Measurements from ENCODE around the gene ANKDD1A. TPM values are rescaled to one million over a fixed set of nuclear protein-coding genes. Genes with fewer than 3 reads are reported as not detected.

ANKDD1A gene
- total RNA-seq, 1 experiment from 2014 or later: 6.1 TPM

DNA sequence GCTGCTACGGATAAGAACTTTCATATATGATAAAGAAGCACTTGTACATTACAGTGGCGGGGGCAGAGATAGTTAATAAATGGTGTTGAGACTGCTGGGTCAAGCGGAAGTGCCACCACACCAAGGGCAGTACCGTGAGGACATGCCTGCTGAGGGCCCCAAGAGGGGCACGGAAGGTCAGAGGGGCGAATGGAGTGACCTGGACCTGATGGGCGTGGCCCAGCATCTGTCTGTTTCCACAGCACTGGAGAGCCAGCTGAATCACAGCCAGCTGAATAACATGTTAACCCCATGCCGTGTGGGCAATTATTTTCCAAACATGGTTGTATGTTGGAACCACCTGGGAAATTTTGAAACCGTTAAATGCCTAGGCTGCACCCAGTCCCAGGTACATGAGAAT lies 37.2 kb downstream of the ANKDD1A start:
- Mint-ChIP-seq H3K36me3 (peaks cover 36% of the 10 kb centered on the region), H3K9me3 (peaks cover 32% of the 10 kb centered on the region), H3K27me3 (ENCODE audit: low read depth) (peaks cover 6% of the 10 kb centered on the region), H3K4me3 (no peak overlapping the region), H3K4me1 (0 out of 2 replicates have a peak, but pooled peaks cover 4% of the 10 kb centered on the region), H3K27ac (no peak overlapping the region)
- ATAC-seq (no peak), DNase-seq (ENCODE audit: low spot score) (no peak)
- TF ChIP-seq, protein P1, sequence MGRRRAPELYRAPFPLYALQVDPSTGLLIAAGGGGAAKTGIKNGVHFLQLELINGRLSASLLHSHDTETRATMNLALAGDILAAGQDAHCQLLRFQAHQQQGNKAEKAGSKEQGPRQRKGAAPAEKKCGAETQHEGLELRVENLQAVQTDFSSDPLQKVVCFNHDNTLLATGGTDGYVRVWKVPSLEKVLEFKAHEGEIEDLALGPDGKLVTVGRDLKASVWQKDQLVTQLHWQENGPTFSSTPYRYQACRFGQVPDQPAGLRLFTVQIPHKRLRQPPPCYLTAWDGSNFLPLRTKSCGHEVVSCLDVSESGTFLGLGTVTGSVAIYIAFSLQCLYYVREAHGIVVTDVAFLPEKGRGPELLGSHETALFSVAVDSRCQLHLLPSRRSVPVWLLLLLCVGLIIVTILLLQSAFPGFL (CRISPR knock-in tag; IDR thresholded peaks at IDR 0.05; ENCODE audit: borderline replicate concordance): no peak
- TF ChIP-seq MAX (CRISPR knock-in tag; IDR thresholded peaks at IDR 0.05) (no peak), USF2 (CRISPR knock-in tag; IDR thresholded peaks at IDR 0.05) (no peak), TP53 (CRISPR knock-in tag; IDR thresholded peaks at IDR 0.05) (no peak), ELF4 (CRISPR knock-in tag; IDR thresholded peaks at IDR 0.05; ENCODE audit: low read depth) (no peak), IRF1 (CRISPR knock-in tag; IDR thresholded peaks at IDR 0.05) (no peak), ZMAT4 (CRISPR knock-in tag; IDR thresholded peaks at IDR 0.05) (no peak), TEAD1 (CRISPR knock-in tag; IDR thresholded peaks at IDR 0.05) (no peak), FOXK1 (CRISPR knock-in tag; IDR thresholded peaks at IDR 0.05) (no peak), SMAD3 (CRISPR knock-in tag; IDR thresholded peaks at IDR 0.05; ENCODE audit: borderline replicate concordance) (no peak), ATF3 (CRISPR knock-in tag; conservative IDR thresholded peaks at IDR 0.05) (no peak), ATF1 (CRISPR knock-in tag; IDR thresholded peaks at IDR 0.05) (no peak), GTF2I (CRISPR knock-in tag; conservative IDR thresholded peaks at IDR 0.05) (no peak)
- TF ChIP-seq, protein P2, sequence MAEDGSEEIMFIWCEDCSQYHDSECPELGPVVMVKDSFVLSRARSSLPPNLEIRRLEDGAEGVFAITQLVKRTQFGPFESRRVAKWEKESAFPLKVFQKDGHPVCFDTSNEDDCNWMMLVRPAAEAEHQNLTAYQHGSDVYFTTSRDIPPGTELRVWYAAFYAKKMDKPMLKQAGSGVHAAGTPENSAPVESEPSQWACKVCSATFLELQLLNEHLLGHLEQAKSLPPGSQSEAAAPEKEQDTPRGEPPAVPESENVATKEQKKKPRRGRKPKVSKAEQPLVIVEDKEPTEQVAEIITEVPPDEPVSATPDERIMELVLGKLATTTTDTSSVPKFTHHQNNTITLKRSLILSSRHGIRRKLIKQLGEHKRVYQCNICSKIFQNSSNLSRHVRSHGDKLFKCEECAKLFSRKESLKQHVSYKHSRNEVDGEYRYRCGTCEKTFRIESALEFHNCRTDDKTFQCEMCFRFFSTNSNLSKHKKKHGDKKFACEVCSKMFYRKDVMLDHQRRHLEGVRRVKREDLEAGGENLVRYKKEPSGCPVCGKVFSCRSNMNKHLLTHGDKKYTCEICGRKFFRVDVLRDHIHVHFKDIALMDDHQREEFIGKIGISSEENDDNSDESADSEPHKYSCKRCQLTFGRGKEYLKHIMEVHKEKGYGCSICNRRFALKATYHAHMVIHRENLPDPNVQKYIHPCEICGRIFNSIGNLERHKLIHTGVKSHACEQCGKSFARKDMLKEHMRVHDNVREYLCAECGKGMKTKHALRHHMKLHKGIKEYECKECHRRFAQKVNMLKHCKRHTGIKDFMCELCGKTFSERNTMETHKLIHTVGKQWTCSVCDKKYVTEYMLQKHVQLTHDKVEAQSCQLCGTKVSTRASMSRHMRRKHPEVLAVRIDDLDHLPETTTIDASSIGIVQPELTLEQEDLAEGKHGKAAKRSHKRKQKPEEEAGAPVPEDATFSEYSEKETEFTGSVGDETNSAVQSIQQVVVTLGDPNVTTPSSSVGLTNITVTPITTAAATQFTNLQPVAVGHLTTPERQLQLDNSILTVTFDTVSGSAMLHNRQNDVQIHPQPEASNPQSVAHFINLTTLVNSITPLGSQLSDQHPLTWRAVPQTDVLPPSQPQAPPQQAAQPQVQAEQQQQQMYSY (CRISPR knock-in tag; IDR thresholded peaks at IDR 0.05): no peak
- TF ChIP-seq, protein P3, sequence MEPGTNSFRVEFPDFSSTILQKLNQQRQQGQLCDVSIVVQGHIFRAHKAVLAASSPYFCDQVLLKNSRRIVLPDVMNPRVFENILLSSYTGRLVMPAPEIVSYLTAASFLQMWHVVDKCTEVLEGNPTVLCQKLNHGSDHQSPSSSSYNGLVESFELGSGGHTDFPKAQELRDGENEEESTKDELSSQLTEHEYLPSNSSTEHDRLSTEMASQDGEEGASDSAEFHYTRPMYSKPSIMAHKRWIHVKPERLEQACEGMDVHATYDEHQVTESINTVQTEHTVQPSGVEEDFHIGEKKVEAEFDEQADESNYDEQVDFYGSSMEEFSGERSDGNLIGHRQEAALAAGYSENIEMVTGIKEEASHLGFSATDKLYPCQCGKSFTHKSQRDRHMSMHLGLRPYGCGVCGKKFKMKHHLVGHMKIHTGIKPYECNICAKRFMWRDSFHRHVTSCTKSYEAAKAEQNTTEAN (CRISPR knock-in tag; IDR thresholded peaks at IDR 0.05): no peak
- ChIA-PET POLR2A (no interaction called here), CTCF (no interaction called here)

DNA sequence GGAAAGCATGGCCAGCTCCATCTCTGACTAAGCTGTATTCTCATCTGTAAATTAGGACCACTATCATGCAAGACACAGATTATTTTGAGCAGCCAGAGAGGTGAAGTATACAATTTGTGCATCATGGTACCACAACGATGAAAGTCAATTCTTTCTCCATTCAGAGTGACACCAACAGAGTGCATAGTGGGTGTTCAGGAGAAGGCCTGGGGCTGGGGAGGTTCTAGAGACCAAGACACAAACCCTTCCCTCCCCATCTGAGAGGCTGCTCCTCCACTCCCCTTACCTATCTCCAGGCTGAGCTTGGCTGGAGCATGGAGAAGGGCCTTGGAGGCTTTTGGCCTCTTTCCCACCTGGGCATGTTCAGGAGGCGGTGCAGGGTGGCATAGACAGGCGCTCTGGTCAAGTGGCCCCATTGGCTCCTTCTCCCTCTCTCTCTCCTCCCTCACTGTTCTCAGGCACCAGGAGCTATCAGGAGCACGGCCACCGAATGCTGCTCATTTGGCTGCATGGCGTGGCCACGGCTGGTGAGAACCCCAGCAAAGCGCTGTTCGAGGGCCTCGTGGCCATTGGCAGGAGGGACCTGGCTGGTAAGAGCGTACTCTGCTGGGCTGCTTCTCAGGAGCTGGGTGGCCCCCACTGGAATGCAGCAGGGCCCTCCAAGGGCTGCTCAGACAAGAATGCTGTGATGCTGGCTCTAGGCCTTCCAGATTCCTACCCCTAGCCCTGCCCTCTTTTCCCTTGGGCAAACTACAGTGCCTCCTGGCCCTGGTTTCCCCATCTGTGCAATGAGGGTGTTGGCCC lies 37.9 kb downstream of the ANKDD1A start:
- no peak for TF ChIP-seq IRF2 (CRISPR knock-in tag; IDR thresholded peaks at IDR 0.05; ENCODE audit: borderline replicate concordance, low read depth)
- TF ChIP-seq ZNF512 (CRISPR knock-in tag; IDR thresholded peaks at IDR 0.05; ENCODE audit: borderline replicate concordance): peak; percentile 85; the same call in 1 of the 2 replicates
- no peak for TF ChIP-seq JAZF1 (CRISPR knock-in tag; IDR thresholded peaks at IDR 0.05)
- Mint-ChIP-seq H3K4me3 (no peak overlapping the region), H3K27ac (peak overlapping the region; percentile 53; the same call in 1 of the 2 replicates), H3K36me3 (peaks cover 43% of the 10 kb centered on the region), H3K4me1 (0 out of 2 replicates have a peak, but pooled peaks cover 4% of the 10 kb centered on the region), H3K27me3 (ENCODE audit: low read depth) (peaks cover 9% of the 10 kb centered on the region), H3K9me3 (peaks cover 39% of the 10 kb centered on the region)
- DNase-seq (ENCODE audit: low spot score) (no peak), ATAC-seq (peak; percentile 49)
- ChIA-PET POLR2A (no interaction called here), CTCF (no interaction called here)

Measured in WTC11 (cell line).